DMS 273 (cell line): ENCODE data around the gene MARK3.

Experiments
- DNase-seq: peaks from one replicate; lab custom pipeline; 2025; ENCODE audit not compliant: unreplicated experiment; lab: John Stamatoyannopoulos, UW

MARK3 gene

DNA sequence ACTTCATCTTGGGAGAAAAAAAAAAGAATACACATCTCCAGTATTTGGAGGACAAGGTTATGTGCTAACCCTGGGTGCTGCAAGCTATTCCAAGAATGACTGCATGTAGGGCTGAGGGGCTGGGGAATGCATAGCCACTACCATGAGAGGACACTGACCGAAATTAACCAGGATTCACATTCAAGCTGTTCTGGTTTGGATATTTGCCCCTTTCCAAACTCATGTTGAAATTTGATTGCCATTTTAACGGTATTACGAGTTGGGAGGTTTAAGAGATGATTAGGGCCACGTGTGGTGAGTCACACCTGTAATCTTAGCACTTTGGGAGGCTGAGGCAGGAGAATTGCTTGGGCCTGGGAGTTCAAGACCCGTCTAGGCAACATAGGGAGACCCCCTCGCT lies 18.5 kb upstream of the MARK3 start:
- DNase-seq, result no peak

GRCh38 chr14:103367995-103368394 lies 17.2 kb upstream of the MARK3 start:
- DNase-seq, result no peak

- no peak for DNase-seq
These were observed 15.1 kb upstream of the MARK3 start for GRCh38 chr14:103370087-103370486.

DNA sequence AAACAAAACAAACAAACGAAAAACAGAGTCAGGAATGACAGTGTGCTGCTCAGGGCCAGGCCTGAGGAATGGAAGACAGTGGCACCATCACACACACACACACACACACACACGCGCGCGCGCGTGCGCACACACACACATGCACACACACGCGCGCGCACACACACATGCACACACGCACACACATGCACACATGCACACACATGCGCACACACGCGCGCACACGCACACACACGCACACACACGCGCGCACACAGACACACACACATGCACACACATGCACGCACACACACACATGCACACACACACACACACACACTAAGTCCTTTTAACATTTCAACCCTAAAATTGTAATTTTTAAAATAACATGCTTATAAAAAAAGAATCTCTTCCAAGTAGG lies 13.2 kb upstream of the MARK3 start:
- DNase-seq, result no peak

- no peak for DNase-seq
These were observed 12.5 kb upstream of the MARK3 start for GRCh38 chr14:103372552-103373304.

- no peak for DNase-seq
These were observed 11.1 kb upstream of the MARK3 start for GRCh38 chr14:103374121-103374520.

DNA sequence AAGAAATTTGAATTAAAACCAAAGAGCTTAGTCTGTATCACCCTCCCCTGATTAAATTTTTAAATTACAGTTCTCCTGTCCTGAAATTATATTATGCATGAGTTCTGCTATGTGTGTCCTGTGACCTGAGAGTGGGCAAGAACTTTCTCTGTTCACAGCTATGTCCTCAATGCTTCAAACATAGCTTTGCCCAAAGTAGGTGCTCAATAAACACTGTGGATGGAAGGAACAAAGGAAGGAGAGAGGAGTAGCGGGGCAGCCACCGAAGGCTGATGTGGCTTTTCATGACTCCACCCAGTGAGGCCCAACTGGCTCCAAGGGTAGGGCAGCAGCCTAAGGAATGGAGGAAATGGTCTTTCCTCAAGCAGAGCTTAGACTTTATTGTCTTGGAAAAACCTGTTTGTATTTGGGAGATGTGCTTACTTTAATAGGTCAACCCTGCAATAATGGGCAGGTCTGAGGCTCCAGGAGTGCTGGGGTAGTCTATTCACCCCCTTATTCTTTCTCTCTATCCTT lies 7.6 kb upstream of the MARK3 start:
- DNase-seq, result no peak

GRCh38 chr14:103378038-103378854 lies 7.0 kb upstream of the MARK3 start:
- no peak for DNase-seq

- DNase-seq, result no peak
These were observed 4.4 kb upstream of the MARK3 start for GRCh38 chr14:103380719-103381377.

DNA sequence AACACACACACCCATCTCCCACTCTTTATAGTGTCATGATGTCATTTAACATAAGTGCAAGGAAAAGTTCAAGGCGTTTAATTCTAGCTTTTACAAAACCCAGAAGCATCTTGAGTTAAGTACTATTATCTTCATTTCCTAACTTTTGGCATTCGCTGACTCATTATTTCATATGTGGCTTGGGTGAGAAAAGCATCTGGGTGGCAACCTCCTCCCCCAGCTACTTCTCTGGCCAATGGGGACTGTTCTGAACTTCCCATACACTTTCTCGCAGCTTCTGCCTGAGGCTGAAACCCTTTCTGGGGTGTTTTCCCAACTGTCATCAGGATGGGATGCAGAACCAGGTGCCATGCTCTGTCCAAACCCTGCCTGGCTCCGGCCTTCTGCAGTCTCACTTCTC lies 2.8 kb upstream of the MARK3 start:
- no peak for DNase-seq

DNA sequence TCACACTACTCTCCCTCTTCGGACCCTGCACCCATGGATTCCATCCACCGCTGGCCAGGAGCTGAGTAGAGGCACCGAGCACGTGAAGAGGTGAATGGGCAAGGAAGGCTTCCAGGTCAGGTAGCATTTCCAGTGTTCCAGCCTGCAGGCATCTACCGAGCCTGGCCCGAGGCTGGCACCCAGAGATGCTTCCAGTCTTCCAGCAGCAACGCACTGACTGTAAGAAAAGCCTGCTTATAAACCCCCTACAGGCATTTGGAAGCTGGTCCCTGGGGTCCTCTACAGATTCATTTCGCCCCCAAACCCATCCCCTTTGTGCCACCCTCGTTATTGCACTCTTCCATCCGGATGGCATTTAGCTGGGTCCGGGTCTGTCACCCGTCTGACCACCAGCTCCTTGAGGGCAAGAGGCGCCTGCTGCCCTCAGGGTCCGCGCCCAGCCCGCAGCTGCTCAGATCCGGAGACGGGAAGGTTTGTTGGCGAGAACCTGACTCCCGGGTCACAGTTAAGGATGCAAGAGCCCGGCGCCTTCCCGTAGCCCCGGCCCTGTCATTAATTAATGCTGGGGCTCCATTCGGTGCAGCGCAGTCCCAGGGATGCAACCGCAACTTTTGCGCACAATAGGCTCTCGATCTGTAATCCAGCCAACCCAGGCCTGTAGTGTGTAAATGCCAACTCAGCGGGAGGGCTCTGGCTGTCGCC lies 614 bp upstream of the MARK3 start:
- DNase-seq, result peak; percentile 50

DNA sequence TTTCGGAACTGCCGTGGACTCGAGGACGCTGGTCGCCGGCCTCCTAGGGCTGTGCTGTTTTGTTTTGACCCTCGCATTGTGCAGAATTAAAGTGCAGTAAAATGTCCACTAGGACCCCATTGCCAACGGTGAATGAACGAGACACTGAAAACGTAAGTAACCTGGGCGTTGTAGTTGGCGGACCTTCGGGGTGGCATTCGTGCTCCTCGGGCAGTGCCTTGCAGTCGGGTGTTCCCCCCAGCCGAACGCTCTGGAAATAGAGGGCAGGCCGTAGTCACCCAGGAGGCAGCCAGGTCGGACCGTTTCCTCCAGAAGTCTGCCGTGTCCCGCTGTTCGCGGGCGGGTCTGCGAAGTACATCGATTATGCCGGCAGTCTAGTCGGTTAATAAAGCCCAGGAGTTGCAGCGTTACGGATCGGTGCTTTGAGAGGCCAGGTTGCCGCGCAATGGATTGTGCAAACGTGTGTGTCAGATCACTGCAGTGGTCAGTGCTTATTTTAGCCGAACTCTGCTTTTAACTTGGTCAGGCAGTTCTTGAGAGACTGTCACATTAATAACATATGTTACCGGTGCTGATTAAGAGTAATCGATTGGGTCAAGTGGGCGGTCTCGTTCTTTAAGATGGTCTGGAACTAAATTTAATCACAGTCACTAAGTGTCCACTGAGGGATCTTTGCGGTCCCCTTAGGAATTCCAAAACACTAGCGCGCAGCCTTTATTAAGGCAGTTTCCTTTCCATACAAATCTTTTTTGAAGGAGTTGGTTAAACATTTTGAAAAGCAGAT lies 906 bp downstream of the MARK3 start:
- peak; percentile 62 for DNase-seq

- DNase-seq, result peak; percentile 52
These were observed 1.6 kb downstream of the MARK3 start for GRCh38 chr14:103386713-103387329.

DNA sequence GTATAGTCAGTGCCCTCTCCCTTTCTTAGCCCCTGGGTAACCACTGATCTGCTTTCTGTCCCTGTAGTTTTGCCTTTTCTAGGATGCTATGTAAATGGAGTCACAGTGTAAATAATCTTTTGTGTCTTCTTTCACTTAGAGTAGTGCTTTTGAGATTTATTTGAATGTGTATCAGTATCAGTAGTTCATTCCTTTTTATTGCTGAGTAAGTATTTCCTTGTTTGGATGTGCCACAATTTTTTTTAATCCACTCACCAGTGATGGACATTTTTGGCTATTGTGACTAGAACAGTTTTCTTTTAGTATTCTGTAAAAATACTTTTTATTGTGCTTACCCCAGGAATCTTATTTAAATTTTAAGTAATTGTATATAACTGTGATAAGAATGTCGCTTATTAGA lies 3.4 kb downstream of the MARK3 start:
- DNase-seq, result no peak

GRCh38 chr14:103390605-103391004 lies 5.4 kb downstream of the MARK3 start:
- DNase-seq, result no peak

DNA sequence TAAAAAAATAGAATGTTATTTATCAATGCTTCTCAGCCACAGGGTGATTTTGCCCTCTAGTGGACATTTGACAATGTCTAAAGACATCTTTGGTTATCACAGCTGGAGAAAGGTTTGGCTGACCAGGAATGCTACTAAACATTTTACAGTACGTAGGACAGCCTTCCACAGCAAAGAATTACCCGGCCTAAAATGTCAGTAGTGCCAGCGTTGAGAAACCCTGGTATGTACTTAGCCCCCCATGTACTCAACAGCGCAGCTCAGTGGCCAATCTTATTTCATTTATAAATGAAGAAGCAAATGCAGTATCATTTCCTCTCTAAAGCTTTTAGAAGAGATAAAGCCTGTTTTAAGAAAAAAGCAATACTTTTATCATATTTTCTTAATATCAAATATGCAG lies 5.8 kb downstream of the MARK3 start:
- peak; percentile 81 for DNase-seq

DNA sequence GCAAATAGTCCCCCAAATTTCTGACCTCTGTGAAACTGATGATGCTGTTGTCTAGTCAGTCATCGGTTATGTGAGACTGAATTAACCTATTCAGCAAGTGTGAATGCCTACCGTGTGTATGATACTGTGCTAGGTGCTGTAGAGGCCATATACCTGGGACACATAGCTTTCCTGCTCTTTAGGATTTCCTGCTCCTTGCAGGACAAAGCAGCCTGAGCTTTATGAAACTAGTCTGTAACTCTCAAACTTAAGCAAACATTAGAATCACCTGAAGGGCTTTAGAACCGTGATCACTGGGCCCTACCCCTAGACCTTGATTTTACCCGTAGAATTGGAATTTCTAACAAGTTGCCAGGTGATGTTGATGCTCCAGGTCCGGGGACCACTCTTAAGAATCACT lies 6.9 kb downstream of the MARK3 start:
- DNase-seq, result no peak

GRCh38 chr14:103392572-103392971 lies 7.4 kb downstream of the MARK3 start:
- DNase-seq, result no peak

DNA sequence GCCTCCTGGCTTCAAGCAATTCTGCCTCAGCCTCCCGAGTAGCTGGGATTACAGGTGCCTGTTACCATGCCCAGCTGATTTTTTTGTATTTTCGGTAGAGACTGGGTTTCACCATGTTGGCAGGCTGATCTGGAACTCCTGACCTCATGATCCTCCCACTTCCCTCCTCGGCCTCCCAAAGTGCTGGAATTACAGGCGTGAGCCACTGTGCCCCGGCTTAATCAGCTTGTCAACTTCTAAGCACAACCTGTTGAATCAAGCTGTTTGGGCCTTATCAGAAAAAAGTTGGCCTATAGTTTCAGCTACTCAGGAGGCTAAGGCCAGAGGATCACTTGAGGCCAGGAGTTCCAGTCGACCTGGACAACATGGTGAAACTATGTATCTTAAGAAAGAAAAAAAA lies 7.9 kb downstream of the MARK3 start:
- DNase-seq, result no peak
